Measurements from ENCODE around the gene TRMT6.

TRMT6 gene

GRCh38 chr20:5899444-5899843 is 50.9 kb downstream of the TRMT6 start:
- no peak for DNase-seq (ENCODE audit: low read depth in 2 of 2)

DNA sequence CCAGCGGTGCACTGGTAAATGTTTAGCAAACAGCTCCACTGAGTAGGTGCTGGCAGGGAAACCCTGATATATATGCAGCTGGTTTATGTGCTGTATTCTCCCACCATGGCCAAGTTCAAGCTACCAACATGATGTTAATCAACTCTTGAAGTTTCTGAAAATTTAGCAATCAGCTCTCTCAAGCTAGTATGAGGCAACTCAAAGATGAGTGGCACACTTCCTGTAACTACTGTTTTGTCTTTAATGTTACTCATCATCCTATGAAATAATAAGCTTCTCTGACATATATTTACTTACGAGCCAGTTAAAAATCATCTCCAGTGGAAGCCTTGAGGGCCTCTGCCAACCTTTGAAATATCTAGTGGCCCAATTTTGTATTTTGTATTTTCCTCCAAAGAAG is 54.7 kb downstream of the TRMT6 start:
- DNase-seq (ENCODE audit: low read depth in 2 of 2), result no peak

GRCh38 chr20:5893621-5894020 is 56.7 kb downstream of the TRMT6 start:
- no peak for DNase-seq (ENCODE audit: low read depth in 2 of 2)

- no peak for DNase-seq (ENCODE audit: low read depth in 2 of 2)
Observed at GRCh38 chr20:5893052-5893451, 57.3 kb downstream of the TRMT6 start.

DNA sequence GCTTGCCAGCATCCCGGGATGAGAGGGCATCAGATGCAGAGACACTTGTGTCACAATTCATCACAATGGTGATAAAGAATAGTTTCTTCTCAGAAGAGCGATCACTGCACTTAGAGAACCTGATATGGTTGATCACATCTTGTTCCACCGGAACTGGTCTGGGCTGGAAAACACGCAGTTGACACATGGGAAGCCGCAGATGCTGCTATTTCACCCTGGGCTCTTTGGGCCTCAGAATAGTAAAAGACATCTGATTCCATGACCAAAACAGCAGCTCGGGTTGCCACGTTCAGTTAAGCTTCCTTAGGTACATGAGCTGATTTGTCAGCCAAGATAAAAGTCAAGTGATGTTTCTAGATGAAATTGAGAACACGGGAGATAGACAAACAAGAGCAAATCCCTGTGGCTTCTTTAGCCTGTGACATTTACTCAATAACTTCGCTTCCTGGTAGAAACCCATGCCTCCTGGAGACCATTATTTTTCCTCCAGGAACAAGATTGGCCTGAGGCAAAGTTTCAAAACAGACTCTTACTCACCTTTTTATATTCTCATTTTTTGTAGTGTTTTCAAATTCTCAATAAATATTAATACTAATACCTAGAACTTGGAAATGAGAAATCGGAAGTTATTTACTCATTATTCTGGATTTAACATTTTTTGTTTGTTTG is 59.4 kb downstream of the TRMT6 start:
- no peak for DNase-seq (ENCODE audit: low read depth in 2 of 2)

GRCh38 chr20:5888041-5888440 is 62.3 kb downstream of the TRMT6 start:
- no peak for DNase-seq (ENCODE audit: low read depth in 2 of 2)

DNA sequence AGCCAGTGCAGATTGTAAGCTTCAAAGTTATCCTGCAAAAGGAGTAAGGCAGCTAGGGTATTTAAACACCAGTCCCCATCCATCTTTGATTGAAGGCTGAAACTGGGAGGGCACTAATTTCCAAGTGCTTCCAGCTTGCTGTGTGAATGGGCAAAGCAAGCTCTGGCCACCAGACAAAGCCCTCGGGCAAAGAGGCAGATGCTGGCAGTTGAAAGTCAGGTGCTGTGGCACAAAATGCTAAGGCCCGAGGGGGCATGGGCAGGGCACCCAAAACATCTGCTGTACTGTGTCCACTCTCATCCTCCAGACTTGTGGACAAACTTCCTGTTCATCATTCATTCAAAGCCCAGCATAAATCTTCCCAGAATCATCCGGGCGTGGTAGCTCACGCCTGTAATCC is 62.9 kb downstream of the TRMT6 start:
- no peak for DNase-seq (ENCODE audit: low read depth in 2 of 2)
